GM18858 (cell line): ENCODE measurements around the gene NHEJ1.

Experiments
- ATAC-seq: cut with Tn5 transposase; IDR thresholded peaks from one replicate; pipeline ENCODE4 v1.9.1; 2021; ENCODE audit not compliant: unreplicated experiment

Gene NHEJ1

GRCh38 chr2:219094171-219094570, 66.4 kb downstream of the NHEJ1 start:
- ATAC-seq: no peak

GRCh38 chr2:219090436-219091299, 69.9 kb downstream of the NHEJ1 start:
- ATAC-seq: no peak

GRCh38 chr2:219089330-219089729, 71.3 kb downstream of the NHEJ1 start:
- no peak for ATAC-seq

GRCh38 chr2:219087848-219088247, 72.8 kb downstream of the NHEJ1 start:
- no peak for ATAC-seq

GRCh38 chr2:219087361-219087760, 73.3 kb downstream of the NHEJ1 start:
- no peak for ATAC-seq

GRCh38 chr2:219086196-219086595, 74.4 kb downstream of the NHEJ1 start:
- ATAC-seq: no peak

- no peak for ATAC-seq
These were observed 75.8 kb downstream of the NHEJ1 start for GRCh38 chr2:219084791-219085190.

GRCh38 chr2:219082332-219082958, 78.2 kb downstream of the NHEJ1 start:
- no peak for ATAC-seq

- no peak for ATAC-seq
These were observed 78.8 kb downstream of the NHEJ1 start for GRCh38 chr2:219081701-219082331.

GRCh38 chr2:219081096-219081495, 79.5 kb downstream of the NHEJ1 start:
- no peak for ATAC-seq

GRCh38 chr2:219079417-219079816, 81.2 kb downstream of the NHEJ1 start:
- no peak for ATAC-seq

- no peak for ATAC-seq
These were observed 81.7 kb downstream of the NHEJ1 start for GRCh38 chr2:219078951-219079350.

- ATAC-seq: no peak
These were observed 82.5 kb downstream of the NHEJ1 start for GRCh38 chr2:219078126-219078525.

- no peak for ATAC-seq
These were observed 84.4 kb downstream of the NHEJ1 start for GRCh38 chr2:219076253-219076652.

GRCh38 chr2:219073413-219074129, 87.0 kb downstream of the NHEJ1 start:
- ATAC-seq: no peak

GRCh38 chr2:219072741-219073250, 87.8 kb downstream of the NHEJ1 start:
- ATAC-seq: no peak

GRCh38 chr2:219071131-219071816, 89.3 kb downstream of the NHEJ1 start:
- no peak for ATAC-seq

GRCh38 chr2:219065484-219065883, 95.1 kb downstream of the NHEJ1 start:
- no peak for ATAC-seq

- ATAC-seq: no peak
These were observed 98.5 kb downstream of the NHEJ1 start for GRCh38 chr2:219062081-219062480.
